Nephron (organoid): ENCODE data around the gene SLX9.

ENCODE experiments used
- H3K27ac Mint-ChIP-seq, 3 experiments: 2 replicates each; pipeline ENCODE4 v1.8.0; 2020; ENCODE audit warnings: mixed read lengths in 3 of 3, mild to moderate bottlenecking in 2 of 3, moderate library complexity in 1 of 3
- H3K27me3 Mint-ChIP-seq: 2 replicates; pipeline ENCODE4 v1.8.0; 2021; ENCODE audit warnings: low read depth, mild to moderate bottlenecking, moderate library complexity, mixed read lengths
- H3K36me3 Mint-ChIP-seq: 2 replicates; pipeline ENCODE4 v1.8.0; 2020; ENCODE audit warnings: low read depth, mixed read lengths
- H3K4me1 Mint-ChIP-seq: 2 replicates; pipeline ENCODE4 v1.8.0; 2020; ENCODE audit warnings: mixed read lengths
- H3K4me3 Mint-ChIP-seq, 3 experiments: 2 replicates each; pipeline ENCODE4 v1.8.0; 2020; ENCODE audit warnings: mild to moderate bottlenecking in 3 of 3, mixed read lengths in 3 of 3, moderate library complexity in 2 of 3
- H3K9me3 Mint-ChIP-seq: 2 replicates; pipeline ENCODE4 v1.8.0; 2020; ENCODE audit warnings: mixed read lengths
- CTCF ChIP-seq, 3 experiments: fragments of 200-600 bp; sonication (generic); IDR thresholded peaks; one replicate each; pipeline ENCODE4 v1.5.0; 2021; ENCODE audit warnings: antibody characterized with exemption in 3 of 3; ENCODE audit not compliant: unreplicated experiment in 3 of 3

SLX9 gene

DNA sequence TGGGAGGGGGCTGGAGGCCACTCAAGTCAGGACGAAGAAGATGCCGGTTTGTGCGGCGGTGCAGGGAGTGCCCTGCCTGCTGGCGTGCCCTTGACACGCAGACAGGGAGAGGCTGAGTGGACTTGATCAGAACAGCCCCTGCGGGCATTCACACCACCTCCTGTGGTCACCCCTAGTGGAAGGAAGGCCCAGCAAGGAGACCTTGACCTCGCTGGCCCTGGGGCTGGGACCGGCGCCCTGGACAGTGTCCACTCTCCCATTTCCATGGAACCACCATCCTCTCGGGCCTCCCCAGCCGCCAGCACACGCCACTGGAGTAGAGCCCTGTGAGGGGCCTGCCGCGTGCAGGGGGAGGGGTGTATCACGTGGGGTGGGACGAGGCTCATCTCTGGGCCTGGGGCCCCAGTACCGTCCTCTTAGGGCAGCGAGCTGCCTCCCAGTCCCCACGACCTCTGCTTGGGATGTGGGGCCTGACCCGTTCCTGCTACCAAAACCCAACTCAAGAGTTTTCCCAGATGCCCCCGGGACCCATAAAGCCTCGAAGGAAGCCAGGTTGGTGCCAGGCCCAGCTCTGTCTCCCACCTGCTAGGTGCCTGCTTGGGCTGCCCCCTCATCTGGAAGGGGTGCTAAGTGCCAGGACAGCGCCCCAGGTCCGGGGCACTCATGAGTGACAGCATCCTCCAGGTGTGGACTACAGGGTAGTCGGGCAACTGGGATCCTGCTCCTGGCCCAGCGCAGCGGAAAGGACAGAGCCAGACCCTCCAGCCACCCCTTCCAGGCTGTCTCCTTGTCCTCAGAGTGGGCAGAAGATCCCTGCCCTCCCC is 62.8 kb downstream of the SLX9 start:
- no peaks in the 10 kb centered on the region for H3K36me3 Mint-ChIP-seq
- peaks cover 15% of the 10 kb centered on the region for H3K9me3 Mint-ChIP-seq
- no peak overlapping the region for H3K27ac Mint-ChIP-seq
- TF ChIP-seq CTCF (IDR thresholded peaks at IDR 0.05; ENCODE audit: unreplicated experiment in 3 of 3): no peak
- no peak overlapping the region for H3K4me3 Mint-ChIP-seq
- peaks cover 11% of the 10 kb centered on the region for H3K27me3 Mint-ChIP-seq
- no peaks in the 10 kb centered on the region for H3K4me1 Mint-ChIP-seq

DNA sequence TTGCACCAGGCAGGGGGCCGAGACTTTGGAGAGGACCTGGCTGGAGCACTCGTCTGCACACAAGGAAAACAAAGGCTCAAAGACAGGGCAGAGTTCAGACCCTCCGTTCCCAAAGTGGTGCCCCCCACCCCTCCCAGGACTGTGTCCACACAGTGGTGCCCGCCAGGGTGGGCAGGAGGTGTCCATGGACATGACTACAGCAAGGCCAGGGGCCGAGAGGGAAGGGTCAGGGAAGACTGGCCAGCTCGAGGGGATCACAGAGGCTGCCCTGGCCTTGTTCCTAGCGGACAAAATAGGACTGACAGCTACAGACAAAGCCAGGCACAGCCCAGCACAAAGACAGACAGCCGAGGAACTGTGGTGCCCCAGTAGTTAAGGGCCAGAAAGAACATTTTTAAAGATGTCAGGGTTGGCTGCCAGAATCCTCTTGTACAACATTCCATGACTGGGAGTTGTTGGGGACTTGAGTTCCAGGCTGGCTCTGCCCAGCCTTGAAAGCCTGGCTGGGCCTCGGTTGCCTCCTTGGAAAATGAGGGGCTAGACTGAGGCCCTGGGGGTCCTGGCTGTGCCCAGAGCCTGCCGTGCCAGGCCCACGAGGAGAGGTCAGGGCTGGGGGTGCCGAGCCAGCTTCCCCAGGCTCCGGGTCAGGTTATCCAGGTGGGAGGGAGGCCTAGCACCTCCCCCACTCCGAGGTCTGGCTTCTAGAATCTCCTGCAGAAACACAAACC is 63.7 kb downstream of the SLX9 start:
- no peak for TF ChIP-seq CTCF (IDR thresholded peaks at IDR 0.05; ENCODE audit: unreplicated experiment in 3 of 3)
- H3K27me3 Mint-ChIP-seq: peaks cover 12% of the 10 kb centered on the region
- H3K4me3 Mint-ChIP-seq: no peak overlapping the region
- H3K36me3 Mint-ChIP-seq: no peaks in the 10 kb centered on the region
- H3K9me3 Mint-ChIP-seq: peaks cover 19% of the 10 kb centered on the region
- H3K27ac Mint-ChIP-seq: no peak overlapping the region
- H3K4me1 Mint-ChIP-seq: no peaks in the 10 kb centered on the region

- Mint-ChIP-seq H3K36me3 (no peaks in the 10 kb centered on the region), H3K9me3 (peaks cover 21% of the 10 kb centered on the region), H3K4me1 (no peaks in the 10 kb centered on the region), H3K27me3 (peaks cover 12% of the 10 kb centered on the region), H3K4me3 (no peak overlapping the region), H3K27ac (no peak overlapping the region)
- no peak for TF ChIP-seq CTCF (IDR thresholded peaks at IDR 0.05; ENCODE audit: unreplicated experiment in 3 of 3)
Measured at GRCh38 chr21:45004059-45004422, 64.2 kb downstream of the SLX9 start.

DNA sequence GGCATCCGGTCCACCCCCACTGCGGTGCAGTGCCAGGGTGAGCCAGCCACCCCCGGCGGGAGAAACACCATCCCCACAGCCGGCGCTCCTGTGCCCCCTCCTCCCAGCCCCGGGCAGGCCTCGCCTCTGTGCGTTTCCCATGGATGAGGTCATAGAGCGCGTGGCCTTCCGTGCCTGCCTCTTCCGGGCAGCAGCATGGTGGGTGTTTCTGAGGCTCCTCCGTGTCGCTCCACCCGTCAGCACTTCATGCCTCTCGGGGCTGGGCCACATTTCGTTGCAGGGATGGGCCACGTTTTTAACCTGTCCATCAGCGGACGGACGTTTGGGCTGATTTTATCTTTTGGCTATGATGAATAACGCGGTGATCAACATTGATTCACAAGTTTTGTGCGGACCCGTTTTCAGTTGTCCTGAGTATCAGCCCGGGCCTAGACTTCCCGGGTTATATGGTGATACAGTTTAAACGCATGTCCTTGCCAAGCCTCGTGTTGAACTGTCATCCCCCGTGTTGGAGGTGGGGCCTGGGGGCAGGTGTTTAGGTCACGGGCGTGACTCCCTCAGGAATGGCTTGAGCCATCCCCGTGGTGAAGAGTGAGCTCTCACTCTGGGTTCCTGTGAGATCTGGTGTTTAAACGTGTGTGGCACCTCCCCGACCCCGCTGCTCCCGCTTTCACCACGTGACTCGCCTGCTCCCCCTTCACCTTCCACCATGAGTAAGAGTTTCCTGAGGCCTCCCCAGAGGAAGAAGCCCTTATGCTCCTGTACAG is 64.8 kb downstream of the SLX9 start:
- H3K27ac Mint-ChIP-seq: no peak overlapping the region
- H3K9me3 Mint-ChIP-seq: peaks cover 27% of the 10 kb centered on the region
- no peaks in the 10 kb centered on the region for H3K36me3 Mint-ChIP-seq

GRCh38 chr21:45006536-45007095 is 66.8 kb downstream of the SLX9 start:
- Mint-ChIP-seq H3K27ac (no peak overlapping the region), H3K27me3 (peaks cover 18% of the 10 kb centered on the region), H3K36me3 (no peaks in the 10 kb centered on the region), H3K9me3 (peaks cover 30% of the 10 kb centered on the region), H3K4me3 (no peak overlapping the region), H3K4me1 (no peaks in the 10 kb centered on the region)
- TF ChIP-seq CTCF (IDR thresholded peaks at IDR 0.05; ENCODE audit: unreplicated experiment in 3 of 3): no peak

More for the DNA sequence above, 64.8 kb downstream of the SLX9 start:
- H3K27me3 Mint-ChIP-seq: peaks cover 12% of the 10 kb centered on the region
- no peaks in the 10 kb centered on the region for H3K4me1 Mint-ChIP-seq
- H3K4me3 Mint-ChIP-seq: no peak overlapping the region
- no peak for TF ChIP-seq CTCF (IDR thresholded peaks at IDR 0.05; ENCODE audit: unreplicated experiment in 3 of 3)
